ENCODE measurements around the gene SMIM29.
"Not testable (repeated sequence)": the region's sequence is repeated elsewhere in the genome, so short reads cannot be mapped to it uniquely, and the experiment has no call there.

The SMIM29 gene

DNA sequence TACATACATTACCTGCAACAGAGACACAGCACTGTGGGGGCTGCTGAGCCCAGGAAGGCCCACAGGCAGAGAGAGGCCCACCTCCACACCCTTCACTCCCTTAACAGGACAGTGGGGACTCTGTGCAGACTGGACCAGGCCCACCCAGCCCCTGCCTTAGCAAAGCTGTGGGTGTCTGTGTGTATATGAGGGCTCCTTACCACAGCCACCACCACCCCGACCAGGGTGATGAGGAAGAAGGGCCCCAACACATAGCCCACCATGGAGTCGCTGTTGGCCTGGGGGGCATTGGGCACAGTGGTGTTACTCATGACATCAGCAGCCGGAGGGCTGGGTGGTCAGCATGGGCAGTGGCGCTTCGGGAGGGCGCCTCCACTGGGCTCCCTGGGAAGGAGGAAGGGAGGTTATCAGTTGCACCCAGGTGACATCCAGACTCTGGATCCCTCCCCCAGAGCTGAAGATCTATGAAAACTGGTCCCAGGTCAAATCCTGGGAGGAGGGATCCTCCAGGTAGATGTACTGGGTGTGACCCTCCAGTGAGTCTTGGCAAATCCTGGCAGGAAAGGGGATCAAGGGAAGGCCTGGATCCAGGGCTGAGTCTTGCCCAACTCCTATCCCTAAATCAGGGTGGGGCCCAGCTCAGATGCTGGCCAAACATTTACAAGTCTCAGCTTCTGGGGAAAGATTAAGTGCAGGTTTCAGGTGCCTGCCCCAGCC, 1.2 kb downstream of the SMIM29 start:
- no peak for DNase-seq (ENCODE audit: extremely low read depth, low read depth)
- TF ChIP-seq, protein P1, sequence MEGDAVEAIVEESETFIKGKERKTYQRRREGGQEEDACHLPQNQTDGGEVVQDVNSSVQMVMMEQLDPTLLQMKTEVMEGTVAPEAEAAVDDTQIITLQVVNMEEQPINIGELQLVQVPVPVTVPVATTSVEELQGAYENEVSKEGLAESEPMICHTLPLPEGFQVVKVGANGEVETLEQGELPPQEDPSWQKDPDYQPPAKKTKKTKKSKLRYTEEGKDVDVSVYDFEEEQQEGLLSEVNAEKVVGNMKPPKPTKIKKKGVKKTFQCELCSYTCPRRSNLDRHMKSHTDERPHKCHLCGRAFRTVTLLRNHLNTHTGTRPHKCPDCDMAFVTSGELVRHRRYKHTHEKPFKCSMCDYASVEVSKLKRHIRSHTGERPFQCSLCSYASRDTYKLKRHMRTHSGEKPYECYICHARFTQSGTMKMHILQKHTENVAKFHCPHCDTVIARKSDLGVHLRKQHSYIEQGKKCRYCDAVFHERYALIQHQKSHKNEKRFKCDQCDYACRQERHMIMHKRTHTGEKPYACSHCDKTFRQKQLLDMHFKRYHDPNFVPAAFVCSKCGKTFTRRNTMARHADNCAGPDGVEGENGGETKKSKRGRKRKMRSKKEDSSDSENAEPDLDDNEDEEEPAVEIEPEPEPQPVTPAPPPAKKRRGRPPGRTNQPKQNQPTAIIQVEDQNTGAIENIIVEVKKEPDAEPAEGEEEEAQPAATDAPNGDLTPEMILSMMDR (IDR thresholded peaks at IDR 0.05; ENCODE audit: low read depth, low read length, missing control alignments) = no peak
- peak overlapping the region; percentile 68 for H3K4me3 ChIP-seq (replicated peaks; ENCODE audit: low read depth, low read length)

DNA sequence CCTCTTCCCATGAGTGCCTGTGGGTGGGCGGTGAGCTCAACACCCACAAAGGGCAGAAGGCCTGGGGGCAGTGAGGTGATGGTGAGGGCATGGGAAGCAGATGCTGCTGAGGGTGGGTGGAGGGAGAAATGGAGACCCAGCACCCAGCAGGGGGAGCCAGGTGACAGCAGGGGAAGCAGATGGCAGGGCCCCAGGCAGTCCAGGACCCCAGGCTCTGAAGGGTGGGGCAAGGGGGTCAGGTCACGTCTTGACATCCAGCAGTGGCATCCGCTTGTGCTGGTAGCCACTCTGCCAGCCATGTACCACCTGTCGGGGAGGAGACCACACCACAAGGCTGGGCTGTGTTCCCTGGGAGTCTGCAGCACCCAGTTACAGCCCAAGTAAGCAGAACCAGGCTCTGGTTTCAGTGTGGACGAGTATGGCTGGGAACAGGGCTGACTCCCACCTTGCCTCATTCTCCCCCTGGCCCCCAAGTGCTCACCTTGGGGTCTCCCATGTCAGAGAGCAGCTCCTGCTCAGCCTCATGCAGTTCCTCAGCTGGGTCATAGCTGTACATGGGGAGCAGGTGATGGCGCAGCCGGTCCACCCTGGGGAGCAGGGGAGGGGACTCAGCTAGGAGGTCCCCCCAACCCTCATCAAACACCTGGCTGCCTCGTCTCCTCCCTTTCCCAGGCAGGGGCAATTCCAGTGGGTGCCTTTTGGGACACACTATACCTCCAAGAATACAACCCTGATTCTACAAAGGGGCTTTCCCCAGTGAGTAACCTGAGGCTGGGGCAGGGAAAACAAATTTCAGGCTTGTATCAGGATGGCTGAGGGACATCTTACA, 2.0 kb downstream of the SMIM29 start:
- DNase-seq (ENCODE audit: extremely low read depth, low read depth) = no peak

DNA sequence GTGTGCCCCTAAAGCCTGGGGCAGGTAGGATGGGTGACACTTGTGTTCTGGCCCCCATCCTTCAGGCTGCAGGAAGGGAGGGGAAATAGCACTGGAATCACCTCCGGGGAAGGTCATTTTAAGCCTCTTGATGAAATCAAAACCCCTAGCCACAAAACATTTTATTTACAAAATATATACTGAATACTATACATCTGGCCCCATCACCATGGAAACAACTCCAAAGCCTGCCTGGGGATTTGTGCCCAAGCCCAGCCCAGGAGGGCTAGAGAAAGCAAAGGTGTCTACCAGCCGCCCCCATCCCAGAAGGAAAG, 2.6 kb downstream of the SMIM29 start:
- DNase-seq (ENCODE audit: extremely low read depth, low read depth) = peak; percentile 62
- TF ChIP-seq, protein P1 (IDR thresholded peaks at IDR 0.05; ENCODE audit: low read depth, low read length, missing control alignments) = no peak

More for the DNA sequence above, 2.0 kb downstream of the SMIM29 start:
- 0 out of 2 replicates have a peak overlapping the region, but pooled peaks have one; percentile 2 for H3K4me3 ChIP-seq (replicated peaks; ENCODE audit: low read depth, low read length)
- TF ChIP-seq, protein P1 (IDR thresholded peaks at IDR 0.05; ENCODE audit: low read depth, low read length, missing control alignments) = peak; percentile 68

DNA sequence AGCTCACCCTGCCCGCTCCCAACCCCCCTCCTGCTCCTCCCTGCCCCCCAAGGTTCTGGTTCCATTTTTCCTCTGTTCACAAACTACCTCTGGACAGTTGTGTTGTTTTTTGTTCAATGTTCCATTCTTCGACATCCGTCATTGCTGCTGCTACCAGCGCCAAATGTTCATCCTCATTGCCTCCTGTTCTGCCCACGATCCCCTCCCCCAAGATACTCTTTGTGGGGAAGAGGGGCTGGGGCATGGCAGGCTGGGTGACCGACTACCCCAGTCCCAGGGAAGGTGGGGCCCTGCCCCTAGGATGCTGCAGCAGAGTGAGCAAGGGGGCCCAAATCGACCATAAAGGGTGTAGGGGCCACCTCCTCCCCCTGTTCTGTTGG, 3.1 kb downstream of the SMIM29 start:
- H3K4me3 ChIP-seq (replicated peaks; ENCODE audit: low read depth, low read length); DNase-seq (ENCODE audit: extremely low read depth, low read depth): not testable (repeated sequence)

More for the DNA sequence above, 2.6 kb downstream of the SMIM29 start:
- no peak overlapping the region for H3K4me3 ChIP-seq (replicated peaks; ENCODE audit: low read depth, low read length)

DNA sequence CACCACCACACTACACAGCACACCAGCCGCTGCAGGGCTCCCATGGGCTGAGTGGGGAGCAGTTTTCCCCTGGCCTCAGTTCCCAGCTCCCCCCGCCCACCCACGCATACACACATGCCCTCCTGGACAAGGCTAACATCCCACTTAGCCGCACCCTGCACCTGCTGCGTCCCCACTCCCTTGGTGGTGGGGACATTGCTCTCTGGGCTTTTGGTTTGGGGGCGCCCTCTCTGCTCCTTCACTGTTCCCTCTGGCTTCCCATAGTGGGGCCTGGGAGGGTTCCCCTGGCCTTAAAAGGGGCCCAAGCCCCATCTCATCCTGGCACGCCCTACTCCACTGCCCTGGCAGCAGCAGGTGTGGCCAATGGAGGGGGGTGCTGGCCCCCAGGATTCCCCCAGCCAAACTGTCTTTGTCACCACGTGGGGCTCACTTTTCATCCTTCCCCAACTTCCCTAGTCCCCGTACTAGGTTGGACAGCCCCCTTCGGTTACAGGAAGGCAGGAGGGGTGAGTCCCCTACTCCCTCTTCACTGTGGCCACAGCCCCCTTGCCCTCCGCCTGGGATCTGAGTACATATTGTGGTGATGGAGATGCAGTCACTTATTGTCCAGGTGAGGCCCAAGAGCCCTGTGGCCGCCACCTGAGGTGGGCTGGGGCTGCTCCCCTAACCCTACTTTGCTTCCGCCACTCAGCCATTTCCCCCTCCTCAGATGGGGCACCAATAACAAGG, 3.6 kb downstream of the SMIM29 start:
- not testable (repeated sequence) for DNase-seq (ENCODE audit: extremely low read depth, low read depth); H3K4me3 ChIP-seq (replicated peaks; ENCODE audit: low read depth, low read length)

GRCh38 chr6:34243901-34244884, 4.6 kb downstream of the SMIM29 start:
- TF ChIP-seq, protein P1 (IDR thresholded peaks at IDR 0.05; ENCODE audit: low read depth, low read length, missing control alignments) = peak; percentile 51
- peak; percentile 85 for DNase-seq (ENCODE audit: extremely low read depth, low read depth)
- H3K4me3 ChIP-seq (replicated peaks; ENCODE audit: low read depth, low read length) = peak overlapping the region; percentile 18

DNA sequence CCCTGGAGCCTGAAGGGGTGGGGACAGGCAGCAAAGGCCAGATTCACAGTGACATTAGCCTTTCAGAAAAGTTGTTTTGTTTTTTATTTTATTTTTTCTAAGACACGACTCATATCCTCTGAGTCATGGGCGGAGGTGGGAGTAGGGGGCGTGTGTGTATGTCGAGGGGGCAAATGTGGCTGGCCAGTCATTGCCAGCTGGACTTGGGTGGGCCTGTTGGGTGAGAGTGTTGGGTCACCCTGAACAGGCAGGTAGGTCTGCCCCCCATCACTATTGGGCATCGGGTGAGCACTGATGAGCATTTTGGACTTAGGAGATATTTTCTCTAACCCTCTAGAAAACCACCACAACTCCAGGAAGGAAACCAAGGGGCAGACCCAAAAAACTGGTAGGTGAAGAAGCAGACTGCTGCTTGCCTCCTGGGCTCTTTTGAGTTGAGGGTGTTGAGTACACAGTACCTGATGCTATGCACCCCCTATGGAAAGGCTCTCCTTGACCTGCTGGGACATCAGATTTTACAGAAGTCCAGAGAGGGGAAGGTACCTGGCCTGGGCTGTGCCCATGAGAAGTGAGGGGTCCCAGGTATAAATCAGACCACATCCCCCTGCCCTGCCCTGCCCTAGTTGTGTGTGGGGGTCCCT, 5.6 kb downstream of the SMIM29 start:
- no peak overlapping the region for H3K4me3 ChIP-seq (replicated peaks; ENCODE audit: low read depth, low read length)
- DNase-seq (ENCODE audit: extremely low read depth, low read depth) = no peak
- TF ChIP-seq, protein P1 (IDR thresholded peaks at IDR 0.05; ENCODE audit: low read depth, low read length, missing control alignments) = no peak

All from HFF-Myc (cell line).